WTC11 (cell line): ENCODE results near the gene CAMTA1. TPM values are rescaled to one million over a fixed set of nuclear protein-coding genes. Genes with fewer than 3 reads are reported as not detected.
A peak's percentile ranks its signal among the peaks of the same experiment; 100 is the strongest.

Experiments used
- ATAC-seq: fragments of 200-7000 bp; cut with Tn5 transposase; 2 replicates; pipeline ENCODE4 v1.10.0; 2021; ENCODE audit warnings: mild to moderate bottlenecking, moderate library complexity
- CTCF ChIA-PET: fragments of 300-600 bp; sonication (Branson Sonifier 250); formaldehyde crosslinking; loops from one replicate; lab custom pipeline; 2021; ENCODE audit warnings: antibody characterized with exemption; lab: Charles Lee
- POLR2A ChIA-PET: fragments of 350-600 bp; sonication (Branson Sonifier 250); formaldehyde crosslinking; loops from one replicate; lab custom pipeline; 2021; ENCODE audit warnings: antibody characterized with exemption; lab: Charles Lee
- DNase-seq: peaks from one replicate; pipeline ENCODE4 v3.0.0; 2021; ENCODE audit warnings: low spot score
- H3K27ac Mint-ChIP-seq: 2 replicates; pipeline ENCODE4 v1.8.0; 2021; ENCODE audit warnings: mixed read lengths
- H3K27me3 Mint-ChIP-seq: 2 replicates; pipeline ENCODE4 v1.8.0; 2021; ENCODE audit warnings: low read depth, mild to moderate bottlenecking, moderate library complexity, mixed read lengths
- H3K36me3 Mint-ChIP-seq: 2 replicates; pipeline ENCODE4 v1.8.0; 2021; ENCODE audit warnings: mixed read lengths
- H3K4me1 Mint-ChIP-seq: 2 replicates; pipeline ENCODE4 v1.8.0; 2022; ENCODE audit warnings: mixed read lengths
- H3K4me3 Mint-ChIP-seq: 2 replicates; pipeline ENCODE4 v1.8.0; 2021; ENCODE audit warnings: mild to moderate bottlenecking, moderate library complexity, mixed read lengths
- H3K9me3 Mint-ChIP-seq: 2 replicates; pipeline ENCODE4 v1.8.0; 2021; ENCODE audit warnings: mixed read lengths
- CREB1 ChIP-seq: sonication (generic); formaldehyde crosslinking; IDR thresholded peaks from 2 replicates; pipeline ENCODE4 v1.8.0; 2023; ENCODE audit warnings: mild to moderate bottlenecking, missing genetic modification reagents
- ESRRA ChIP-seq: sonication (generic); formaldehyde crosslinking; IDR thresholded peaks from 2 replicates; pipeline ENCODE4 v1.8.1; 2022; ENCODE audit warnings: mild to moderate bottlenecking, missing genetic modification reagents, borderline replicate concordance
- GABPB1 ChIP-seq: sonication (generic); formaldehyde crosslinking; IDR thresholded peaks from 2 replicates; pipeline ENCODE4 v1.8.1; 2023; ENCODE audit warnings: mild to moderate bottlenecking, missing genetic modification reagents
- GTF2I ChIP-seq: fragments of 250-450 bp; sonication (Bioruptor Pico); conservative IDR thresholded peaks from 2 replicates; pipeline ENCODE4 v1.4.0; 2021; ENCODE audit warnings: mild to moderate bottlenecking
- HMGA2 ChIP-seq: fragments of 250-450 bp; sonication (Bioruptor Pico); IDR thresholded peaks from 2 replicates; pipeline ENCODE4 v1.4.0; 2021; ENCODE audit warnings: mild to moderate bottlenecking, moderate library complexity
- IRF1 ChIP-seq: sonication (generic); formaldehyde crosslinking; IDR thresholded peaks from 2 replicates; pipeline ENCODE4 v1.8.0; 2023; ENCODE audit warnings: missing genetic modification reagents
- IRF2 ChIP-seq: sonication (generic); formaldehyde crosslinking; IDR thresholded peaks from 2 replicates; pipeline ENCODE4 v1.8.0; 2022; ENCODE audit warnings: low read depth, missing genetic modification reagents, borderline replicate concordance
- JUN ChIP-seq: sonication (generic); formaldehyde crosslinking; IDR thresholded peaks from 2 replicates; pipeline ENCODE4 v1.8.0; 2023; ENCODE audit warnings: mild to moderate bottlenecking, missing genetic modification reagents
- KAT7 ChIP-seq: sonication (generic); formaldehyde crosslinking; IDR thresholded peaks from 2 replicates; pipeline ENCODE4 v1.8.1; 2023; ENCODE audit warnings: missing genetic modification reagents, mild to moderate bottlenecking, borderline replicate concordance
- NR1H2 ChIP-seq: sonication (generic); formaldehyde crosslinking; IDR thresholded peaks from 2 replicates; pipeline ENCODE4 v1.9.0; 2021; ENCODE audit warnings: mild to moderate bottlenecking, moderate library complexity, missing genetic modification reagents
- OVOL2 ChIP-seq: fragments of 250-450 bp; sonication (Bioruptor Pico); IDR thresholded peaks from 2 replicates; pipeline ENCODE4 v1.9.0; 2021; ENCODE audit warnings: mild to moderate bottlenecking, borderline replicate concordance
- PRDM15 ChIP-seq: sonication (generic); formaldehyde crosslinking; IDR thresholded peaks from 2 replicates; pipeline ENCODE4 v1.8.0; 2022; ENCODE audit warnings: missing genetic modification reagents
- RORB ChIP-seq: fragments of 250-450 bp; sonication (Bioruptor Pico); IDR thresholded peaks from 2 replicates; pipeline ENCODE4 v1.9.0; 2021; ENCODE audit warnings: mild to moderate bottlenecking
- TCF7 ChIP-seq: sonication (generic); formaldehyde crosslinking; IDR thresholded peaks from 2 replicates; pipeline ENCODE4 v1.8.0; 2022; ENCODE audit warnings: mild to moderate bottlenecking, low read depth, missing genetic modification reagents, moderate library complexity
- ZNF219 ChIP-seq: sonication (generic); formaldehyde crosslinking; IDR thresholded peaks from 2 replicates; pipeline ENCODE4 v1.8.0; 2023; ENCODE audit warnings: missing genetic modification reagents, mild to moderate bottlenecking, borderline replicate concordance
- ZNF396 ChIP-seq: fragments of 250-450 bp; sonication (Bioruptor Pico); IDR thresholded peaks from 2 replicates; pipeline ENCODE4 v1.8.0; 2021; ENCODE audit warnings: mild to moderate bottlenecking, moderate library complexity, borderline replicate concordance
- ZNF425 ChIP-seq: fragments of 250-450 bp; sonication (Bioruptor Pico); conservative IDR thresholded peaks from 2 replicates; pipeline ENCODE4 v1.9.0; 2021; ENCODE audit warnings: mild to moderate bottlenecking
- ZNF512 ChIP-seq: sonication (generic); formaldehyde crosslinking; IDR thresholded peaks from 2 replicates; pipeline ENCODE4 v1.8.1; 2022; ENCODE audit warnings: missing genetic modification reagents, borderline replicate concordance
- total RNA-seq: library from RNA; stranded (reverse); gene quantifications from 3 replicates; pipeline ENCODE4 v1.2.3, GENCODE V29; 2021
- TF ChIP-seq, protein P1 (sequence below): sonication (generic); formaldehyde crosslinking; IDR thresholded peaks from 2 replicates; pipeline ENCODE4 v1.8.1; 2022; ENCODE audit warnings: mild to moderate bottlenecking, moderate library complexity, missing genetic modification reagents
- TF ChIP-seq, protein P2 (sequence below): sonication (generic); formaldehyde crosslinking; IDR thresholded peaks from 2 replicates; pipeline ENCODE4 v1.8.0; 2022; ENCODE audit warnings: mild to moderate bottlenecking, missing genetic modification reagents
- TF ChIP-seq, protein P3 (sequence below): sonication (generic); formaldehyde crosslinking; conservative IDR thresholded peaks from 2 replicates; pipeline ENCODE4 v1.8.1; 2023; ENCODE audit warnings: mild to moderate bottlenecking, low read depth, missing genetic modification reagents, moderate library complexity
- TF ChIP-seq, protein P4 (sequence below): fragments of 250-450 bp; sonication (Bioruptor Pico); IDR thresholded peaks from 2 replicates; pipeline ENCODE4 v1.9.0; 2021; ENCODE audit warnings: moderate library complexity, mild to moderate bottlenecking, inconsistent platforms, borderline replicate concordance

The CAMTA1 gene
- total RNA-seq, 1 experiment from 2014 or later, result 86.4 TPM

DNA sequence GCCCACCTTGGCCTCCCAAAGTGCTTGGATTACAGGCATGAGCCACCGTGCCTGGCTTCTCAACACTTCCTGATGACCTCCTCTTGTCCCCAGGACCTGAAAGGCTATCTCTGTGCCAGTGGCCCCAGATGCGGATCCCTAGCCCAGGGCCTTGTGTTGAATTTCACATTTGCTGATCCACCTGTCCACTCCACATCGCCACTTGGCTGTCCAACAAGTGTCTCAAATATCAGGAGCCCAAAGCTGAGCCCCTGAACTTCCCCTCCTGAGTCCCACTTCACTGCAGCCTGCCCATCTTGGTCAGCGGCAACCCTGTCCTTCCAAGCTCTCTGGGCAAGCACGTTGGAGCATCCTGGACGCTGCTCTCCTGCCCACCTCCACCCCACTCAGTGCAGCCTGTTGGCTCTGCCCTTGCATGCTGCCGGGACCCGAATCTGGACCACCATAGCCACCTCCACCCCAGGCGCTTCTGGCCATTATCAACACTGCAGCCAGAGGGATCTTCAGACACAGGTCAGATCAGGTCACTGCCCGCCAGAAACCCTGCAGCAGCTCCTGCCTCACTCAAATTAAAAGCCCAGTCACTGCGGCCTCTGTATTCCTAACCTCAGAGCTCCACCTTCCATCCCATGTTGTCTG lies 633.3 kb downstream of the CAMTA1 start (continued):
- TF ChIP-seq, protein P1, sequence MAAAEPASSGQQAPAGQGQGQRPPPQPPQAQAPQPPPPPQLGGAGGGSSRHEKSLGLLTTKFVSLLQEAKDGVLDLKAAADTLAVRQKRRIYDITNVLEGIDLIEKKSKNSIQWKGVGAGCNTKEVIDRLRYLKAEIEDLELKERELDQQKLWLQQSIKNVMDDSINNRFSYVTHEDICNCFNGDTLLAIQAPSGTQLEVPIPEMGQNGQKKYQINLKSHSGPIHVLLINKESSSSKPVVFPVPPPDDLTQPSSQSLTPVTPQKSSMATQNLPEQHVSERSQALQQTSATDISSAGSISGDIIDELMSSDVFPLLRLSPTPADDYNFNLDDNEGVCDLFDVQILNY (CRISPR knock-in tag), result no peak
- TF ChIP-seq, protein P2, sequence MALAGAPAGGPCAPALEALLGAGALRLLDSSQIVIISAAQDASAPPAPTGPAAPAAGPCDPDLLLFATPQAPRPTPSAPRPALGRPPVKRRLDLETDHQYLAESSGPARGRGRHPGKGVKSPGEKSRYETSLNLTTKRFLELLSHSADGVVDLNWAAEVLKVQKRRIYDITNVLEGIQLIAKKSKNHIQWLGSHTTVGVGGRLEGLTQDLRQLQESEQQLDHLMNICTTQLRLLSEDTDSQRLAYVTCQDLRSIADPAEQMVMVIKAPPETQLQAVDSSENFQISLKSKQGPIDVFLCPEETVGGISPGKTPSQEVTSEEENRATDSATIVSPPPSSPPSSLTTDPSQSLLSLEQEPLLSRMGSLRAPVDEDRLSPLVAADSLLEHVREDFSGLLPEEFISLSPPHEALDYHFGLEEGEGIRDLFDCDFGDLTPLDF, result no peak
- TF ChIP-seq KAT7 (no peak), IRF1 (CRISPR knock-in tag) (no peak), GABPB1 (CRISPR knock-in tag) (no peak), TCF7 (CRISPR knock-in tag) (no peak), PRDM15 (CRISPR knock-in tag) (no peak), GTF2I (CRISPR knock-in tag) (no peak), ZNF425 (CRISPR knock-in tag) (no peak), ZNF396 (CRISPR knock-in tag) (no peak)
- TF ChIP-seq, protein P3, sequence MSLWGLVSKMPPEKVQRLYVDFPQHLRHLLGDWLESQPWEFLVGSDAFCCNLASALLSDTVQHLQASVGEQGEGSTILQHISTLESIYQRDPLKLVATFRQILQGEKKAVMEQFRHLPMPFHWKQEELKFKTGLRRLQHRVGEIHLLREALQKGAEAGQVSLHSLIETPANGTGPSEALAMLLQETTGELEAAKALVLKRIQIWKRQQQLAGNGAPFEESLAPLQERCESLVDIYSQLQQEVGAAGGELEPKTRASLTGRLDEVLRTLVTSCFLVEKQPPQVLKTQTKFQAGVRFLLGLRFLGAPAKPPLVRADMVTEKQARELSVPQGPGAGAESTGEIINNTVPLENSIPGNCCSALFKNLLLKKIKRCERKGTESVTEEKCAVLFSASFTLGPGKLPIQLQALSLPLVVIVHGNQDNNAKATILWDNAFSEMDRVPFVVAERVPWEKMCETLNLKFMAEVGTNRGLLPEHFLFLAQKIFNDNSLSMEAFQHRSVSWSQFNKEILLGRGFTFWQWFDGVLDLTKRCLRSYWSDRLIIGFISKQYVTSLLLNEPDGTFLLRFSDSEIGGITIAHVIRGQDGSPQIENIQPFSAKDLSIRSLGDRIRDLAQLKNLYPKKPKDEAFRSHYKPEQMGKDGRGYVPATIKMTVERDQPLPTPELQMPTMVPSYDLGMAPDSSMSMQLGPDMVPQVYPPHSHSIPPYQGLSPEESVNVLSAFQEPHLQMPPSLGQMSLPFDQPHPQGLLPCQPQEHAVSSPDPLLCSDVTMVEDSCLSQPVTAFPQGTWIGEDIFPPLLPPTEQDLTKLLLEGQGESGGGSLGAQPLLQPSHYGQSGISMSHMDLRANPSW (CRISPR knock-in tag), result no peak
- TF ChIP-seq, protein P4, sequence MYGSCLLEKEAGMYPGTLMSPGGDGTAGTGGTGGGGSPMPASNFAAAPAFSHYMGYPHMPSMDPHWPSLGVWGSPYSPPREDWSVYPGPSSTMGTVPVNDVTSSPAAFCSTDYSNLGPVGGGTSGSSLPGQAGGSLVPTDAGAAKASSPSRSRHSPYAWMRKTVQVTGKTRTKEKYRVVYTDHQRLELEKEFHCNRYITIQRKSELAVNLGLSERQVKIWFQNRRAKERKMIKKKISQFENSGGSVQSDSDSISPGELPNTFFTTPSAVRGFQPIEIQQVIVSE (CRISPR knock-in tag), result no peak
- TF ChIP-seq, all 79 proteins: peak for 0

DNA sequence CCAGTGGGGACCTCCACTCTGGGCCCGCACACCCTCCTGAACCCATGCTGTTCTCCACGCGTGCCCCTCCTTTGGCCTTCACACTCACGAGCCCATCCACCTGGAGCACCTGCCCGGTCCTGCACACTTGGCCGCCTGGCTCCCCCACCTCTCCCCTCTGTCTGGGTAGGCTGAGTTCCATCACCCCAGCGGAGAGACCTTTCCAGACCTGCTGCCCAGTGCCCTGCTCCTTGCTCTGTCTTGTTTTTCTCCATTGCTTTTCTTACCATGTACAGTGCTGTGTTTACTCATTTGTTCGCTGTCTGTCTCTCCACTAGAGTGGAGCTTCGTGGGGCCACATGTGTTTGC lies 634.8 kb downstream of the CAMTA1 start:
- H3K9me3 Mint-ChIP-seq, result peaks cover 36% of the 10 kb centered on the region
- 0 out of 2 replicates have a peak overlapping the region, but pooled peaks have one; percentile 40 for H3K27ac Mint-ChIP-seq
- peaks cover 6% of the 10 kb centered on the region; the same call in 1 of the 2 replicates for H3K27me3 Mint-ChIP-seq
- H3K36me3 Mint-ChIP-seq, result peaks cover 31% of the 10 kb centered on the region
- H3K4me3 Mint-ChIP-seq, result no peak overlapping the region
- DNase-seq (no peak), ATAC-seq (no peak)
- POLR2A ChIA-PET, result no interaction called here
- CTCF ChIA-PET, result no interaction called here
- H3K4me1 Mint-ChIP-seq, result peaks cover 3% of the 10 kb centered on the region; the same call in 1 of the 2 replicates
- TF ChIP-seq NR1H2 (CRISPR knock-in tag), result no peak
- no peak for TF ChIP-seq OVOL2 (CRISPR knock-in tag)
- no peak for TF ChIP-seq ZNF512
- no peak for TF ChIP-seq JUN (CRISPR knock-in tag)
- no peak for TF ChIP-seq HMGA2 (CRISPR knock-in tag)
- TF ChIP-seq IRF2 (CRISPR knock-in tag), result no peak
- no peak for TF ChIP-seq GABPB1 (CRISPR knock-in tag)
- TF ChIP-seq ZNF219, result no peak
- no peak for TF ChIP-seq ESRRA (CRISPR knock-in tag)
- TF ChIP-seq RORB, result no peak
- TF ChIP-seq CREB1 (CRISPR knock-in tag), result no peak
